GM13977 (cell line): ENCODE data around the gene KLF12.

Experiments
- DNase-seq: peaks from one replicate; pipeline ENCODE4 v3.0.0; 2012; ENCODE audit warnings: low spot score
- in situ Hi-C: fragments of 300-500 bp; cut with MboI; formaldehyde crosslinking; loops from one replicate; pipeline ENCODE4 v1.12.0; 2022; ENCODE audit warnings: low sequenced_read_pairs, low pct_unique_long_range_greater_than_20kb, mixed read lengths, inconsistent platforms; ENCODE audit not compliant: unreplicated experiment
- TF ChIP-seq, protein P1 (sequence below): IDR thresholded peaks from 2 replicates; pipeline ENCODE4 v1.5.1; 2012; ENCODE audit warnings: mild to moderate bottlenecking, control low read depth; ENCODE audit not compliant: insufficient read depth; ENCODE audit errors: extremely low read depth, missing control alignments

KLF12 gene

DNA sequence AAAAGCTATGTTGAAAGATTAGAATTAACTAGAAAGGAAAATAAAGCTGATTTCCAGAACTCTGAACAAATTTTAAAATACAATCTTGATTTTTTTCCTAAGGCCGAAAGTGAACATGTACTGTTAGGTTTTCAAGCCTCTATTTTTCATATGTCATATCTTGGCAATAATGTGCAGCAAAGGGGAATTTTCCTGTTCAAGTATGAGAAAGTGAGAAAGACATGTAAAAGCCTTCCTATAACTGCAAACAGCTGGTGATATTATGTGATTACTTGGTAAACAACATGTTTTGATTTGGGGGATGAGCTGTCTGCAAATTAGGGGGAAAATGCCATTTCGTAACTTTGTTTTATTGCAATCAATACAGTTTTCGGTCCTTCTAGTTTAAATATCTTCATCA is 4.0 kb upstream of the KLF12 start:
- in situ Hi-C loops, result no loop called here
- DNase-seq, result no peak
- TF ChIP-seq, protein P1, sequence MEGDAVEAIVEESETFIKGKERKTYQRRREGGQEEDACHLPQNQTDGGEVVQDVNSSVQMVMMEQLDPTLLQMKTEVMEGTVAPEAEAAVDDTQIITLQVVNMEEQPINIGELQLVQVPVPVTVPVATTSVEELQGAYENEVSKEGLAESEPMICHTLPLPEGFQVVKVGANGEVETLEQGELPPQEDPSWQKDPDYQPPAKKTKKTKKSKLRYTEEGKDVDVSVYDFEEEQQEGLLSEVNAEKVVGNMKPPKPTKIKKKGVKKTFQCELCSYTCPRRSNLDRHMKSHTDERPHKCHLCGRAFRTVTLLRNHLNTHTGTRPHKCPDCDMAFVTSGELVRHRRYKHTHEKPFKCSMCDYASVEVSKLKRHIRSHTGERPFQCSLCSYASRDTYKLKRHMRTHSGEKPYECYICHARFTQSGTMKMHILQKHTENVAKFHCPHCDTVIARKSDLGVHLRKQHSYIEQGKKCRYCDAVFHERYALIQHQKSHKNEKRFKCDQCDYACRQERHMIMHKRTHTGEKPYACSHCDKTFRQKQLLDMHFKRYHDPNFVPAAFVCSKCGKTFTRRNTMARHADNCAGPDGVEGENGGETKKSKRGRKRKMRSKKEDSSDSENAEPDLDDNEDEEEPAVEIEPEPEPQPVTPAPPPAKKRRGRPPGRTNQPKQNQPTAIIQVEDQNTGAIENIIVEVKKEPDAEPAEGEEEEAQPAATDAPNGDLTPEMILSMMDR, result no peak

DNA sequence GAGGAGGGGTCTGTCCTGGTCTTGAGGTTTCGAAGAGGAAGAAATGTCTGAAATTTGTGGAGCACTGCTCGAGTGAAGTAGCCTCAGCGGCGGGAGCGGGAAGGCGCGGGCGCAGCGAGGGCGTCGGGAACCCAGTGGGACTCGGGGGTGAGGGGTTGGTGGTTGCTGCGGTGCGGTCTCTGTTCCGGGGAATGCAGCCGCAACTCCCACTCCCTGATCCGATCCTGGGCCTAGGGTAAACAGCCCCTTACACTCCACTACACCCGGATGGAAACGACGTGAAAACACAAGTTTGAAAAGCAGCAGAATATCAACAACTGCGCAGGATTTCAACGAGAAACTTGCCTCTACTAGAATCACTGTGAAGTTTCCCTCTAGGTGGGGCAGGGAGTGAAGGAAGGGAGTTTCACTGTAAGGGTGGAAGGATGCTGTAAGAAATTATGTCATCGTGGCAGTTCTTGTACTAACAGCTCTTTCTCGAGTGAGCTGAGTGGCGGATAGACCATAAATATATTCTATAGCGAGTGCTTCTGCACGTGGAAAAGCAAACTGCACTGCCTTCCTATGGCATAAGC is 2.0 kb upstream of the KLF12 start:
- DNase-seq, result peak; percentile 18
- TF ChIP-seq, protein P1, result no peak
- in situ Hi-C loops, result no loop called here

DNA sequence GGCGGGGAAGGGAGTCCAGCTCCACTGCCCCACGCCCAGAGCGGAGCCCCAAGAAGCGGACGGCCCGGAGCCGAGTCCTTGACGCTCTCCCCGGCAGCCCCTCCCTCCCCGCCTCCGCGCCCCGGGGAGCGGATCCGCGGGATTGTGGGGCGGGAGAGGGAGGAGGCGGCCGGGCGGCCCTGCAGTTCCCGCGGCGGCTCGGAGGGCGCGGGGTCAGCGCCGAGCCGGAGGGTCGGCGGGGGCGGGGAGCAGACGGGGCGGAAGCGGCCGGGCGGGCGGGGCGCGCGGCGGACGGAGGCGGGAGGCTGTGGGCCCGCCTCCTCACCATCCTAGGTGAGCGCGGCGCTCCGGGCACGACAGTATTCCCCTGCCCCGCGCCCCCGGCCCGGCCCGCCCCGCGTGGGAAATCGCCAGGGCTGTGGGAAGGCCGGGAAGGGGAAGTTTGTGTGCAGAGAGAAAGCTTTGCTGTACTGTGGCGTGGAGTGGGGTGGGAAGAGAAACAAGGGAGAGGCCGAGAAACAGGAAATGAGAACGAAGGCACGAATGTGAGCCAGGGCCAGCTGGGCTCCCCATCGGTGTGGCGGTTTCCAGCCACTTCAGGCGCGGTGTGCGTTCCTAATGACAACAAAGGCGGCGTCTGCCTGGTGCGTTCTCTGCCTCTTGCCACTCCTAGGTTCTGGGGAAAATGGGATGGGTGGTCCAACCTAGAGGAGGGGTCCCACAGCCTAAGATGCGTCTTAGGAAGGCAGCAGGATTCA is 1.3 kb upstream of the KLF12 start:
- DNase-seq, result peak; percentile 80
- in situ Hi-C loops, result no loop called here
- TF ChIP-seq, protein P1, result no peak

DNA sequence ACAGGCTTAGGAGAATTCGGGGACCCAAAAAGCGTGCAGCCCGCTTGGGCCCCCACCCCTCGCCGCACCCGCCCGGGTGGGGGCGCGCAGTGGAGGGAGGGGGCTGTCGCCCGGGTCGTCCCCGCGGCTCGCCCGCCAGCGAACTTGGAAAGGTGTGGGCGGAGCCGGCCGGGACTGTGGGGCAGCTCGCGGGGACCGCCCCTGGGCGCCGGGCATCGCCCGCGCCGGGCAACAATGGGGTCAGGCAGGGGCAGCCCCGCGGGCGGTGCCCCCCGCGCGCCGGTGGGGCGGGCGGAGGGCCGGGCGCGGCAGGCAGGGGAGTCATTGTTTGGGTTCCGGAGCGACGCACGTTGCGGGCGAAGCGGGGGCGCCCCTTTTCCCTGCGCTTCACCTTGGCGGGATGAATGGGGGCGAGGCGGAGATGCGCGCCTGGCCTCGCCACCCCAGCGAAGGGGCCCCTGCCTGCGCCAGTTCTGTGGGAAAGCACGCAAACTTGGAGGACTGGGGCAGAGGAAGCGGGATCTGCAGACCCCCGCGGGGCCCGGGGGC is 647 bp upstream of the KLF12 start:
- peak; percentile 55 for DNase-seq
- TF ChIP-seq, protein P1, result no peak
- in situ Hi-C loops, result no loop called here

DNA sequence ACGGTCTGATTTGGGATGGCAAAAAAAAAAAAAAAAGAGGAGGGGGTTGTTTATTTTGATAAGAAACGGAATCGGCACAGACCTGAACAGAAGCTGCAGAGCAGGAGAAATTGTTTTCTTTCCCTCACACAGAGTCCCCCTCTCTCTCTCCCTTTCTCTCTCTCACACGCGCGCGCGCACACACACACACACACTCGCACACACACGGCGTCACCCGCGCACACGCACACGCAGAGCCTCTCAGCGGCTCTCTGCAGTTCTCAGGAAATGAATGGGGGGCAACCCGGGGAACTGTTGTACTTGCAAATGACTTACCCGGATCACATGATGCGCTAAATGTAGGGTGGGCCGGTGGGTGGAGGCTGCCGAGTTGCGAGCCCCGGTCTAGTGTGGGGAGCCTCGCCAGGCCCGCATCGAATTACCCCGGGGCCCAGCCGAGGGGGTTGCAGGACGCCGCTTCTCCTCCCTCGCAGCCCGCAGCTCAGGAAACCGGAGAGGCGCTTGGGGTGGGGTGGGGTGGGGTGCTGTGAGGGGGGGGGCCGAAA is 475 bp downstream of the KLF12 start:
- TF ChIP-seq, protein P1, result no peak
- in situ Hi-C loops, result no loop called here
- DNase-seq, result peak; percentile 80

DNA sequence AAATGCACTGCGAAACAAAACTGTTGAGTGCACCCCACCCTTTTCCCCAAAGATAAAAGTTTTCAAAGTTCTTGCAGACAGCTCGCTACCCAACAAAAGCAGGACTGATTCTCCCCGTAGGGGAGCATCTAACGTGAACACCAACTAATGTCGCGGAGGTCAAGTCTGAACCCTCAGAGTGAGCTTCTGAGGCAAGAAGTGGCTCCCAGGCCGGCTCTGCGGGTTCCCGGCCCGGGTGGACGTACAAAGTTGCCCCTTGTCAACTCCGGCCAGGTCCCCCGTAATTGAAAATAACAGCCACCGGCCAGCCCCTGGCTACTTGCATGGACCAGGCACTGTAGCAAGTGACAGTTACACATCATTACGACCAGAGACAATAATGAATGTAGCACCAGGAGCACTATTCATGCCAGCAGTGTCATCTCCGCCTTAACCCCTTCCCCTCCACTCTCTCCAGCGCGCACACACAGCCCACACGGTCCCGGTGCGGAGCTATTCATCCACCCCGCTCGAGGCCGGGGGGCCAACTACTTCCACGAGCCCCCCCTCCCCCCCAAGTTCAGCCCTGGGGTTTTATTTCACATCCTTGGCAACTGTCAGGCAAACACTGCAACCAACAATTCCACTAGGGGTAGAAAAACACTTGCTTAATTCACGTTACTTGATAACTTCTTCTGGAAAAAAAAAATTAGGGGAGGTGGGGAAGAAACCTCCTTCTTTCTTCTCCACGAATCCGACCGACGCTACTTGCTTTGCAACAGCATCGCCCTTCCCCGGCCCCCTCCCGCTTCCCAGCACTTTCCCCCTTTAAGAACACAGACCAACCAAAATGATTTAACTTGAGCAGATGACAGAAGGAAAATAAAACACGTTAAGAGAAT is 1.2 kb downstream of the KLF12 start:
- in situ Hi-C loops, result no loop called here
- TF ChIP-seq, protein P1, result no peak
- DNase-seq, result peak; percentile 21
